ES-I3 (cell line): Measurements from ENCODE around the gene SYMPK.

ENCODE experiments used
- H3K36me3 ChIP-seq: 2 replicates; pipeline ENCODE4 v1.6.1; 2013; ENCODE audit warnings: mild to moderate bottlenecking, low read length, control low read depth, moderate library complexity; ENCODE audit not compliant: insufficient read depth
- H3K4me1 ChIP-seq: 2 replicates; pipeline ENCODE4 v1.6.1; 2013; ENCODE audit warnings: mild to moderate bottlenecking, control low read depth, low read length; ENCODE audit not compliant: insufficient read depth
- H3K9ac ChIP-seq: 2 replicates; pipeline ENCODE4 v1.6.1; 2013; ENCODE audit warnings: low read depth, mild to moderate bottlenecking, low read length, moderate library complexity
- H3K9me3 ChIP-seq: 2 replicates; pipeline ENCODE4 v1.6.1; 2013; ENCODE audit warnings: mild to moderate bottlenecking, low read length, moderate library complexity; ENCODE audit not compliant: control insufficient read depth, insufficient read depth

Gene SYMPK

DNA sequence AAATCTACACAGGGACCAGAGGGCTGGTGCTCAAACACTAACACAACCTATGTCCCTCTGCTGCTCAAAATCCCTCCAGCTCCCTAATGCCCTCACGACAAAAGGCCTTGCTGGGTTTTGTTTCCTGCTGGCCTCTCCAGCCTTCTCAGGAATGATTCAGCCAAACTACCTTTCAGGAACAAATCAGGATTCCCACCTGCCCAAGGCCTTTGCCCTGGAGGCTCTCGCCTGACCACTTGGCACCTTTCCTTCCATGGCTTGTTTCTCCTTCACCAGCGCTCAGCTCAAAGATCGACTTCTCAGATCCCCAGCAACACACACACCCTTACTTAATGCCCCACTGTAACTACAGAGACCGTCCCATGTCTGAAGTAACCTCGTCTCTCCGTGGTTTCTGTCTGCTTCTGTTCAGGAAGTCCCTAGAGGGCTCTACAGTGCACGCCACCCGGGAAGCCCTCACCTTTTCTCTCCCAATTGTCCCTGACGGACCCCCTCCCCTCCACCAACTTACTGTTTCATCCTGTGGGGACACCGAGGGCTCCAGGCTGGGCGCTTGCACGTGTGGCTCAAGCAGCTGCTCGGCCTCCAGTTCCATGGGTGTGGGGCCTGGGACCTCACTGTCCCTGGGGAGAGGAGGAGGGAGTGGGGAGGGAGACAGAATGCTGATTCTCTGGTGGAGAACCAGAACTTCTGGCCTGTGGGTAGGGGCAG, 90.7 kb downstream of the SYMPK start:
- Histone ChIP-seq H3K9ac (peak overlapping the region; percentile 42), H3K4me1 (peaks cover 6% of the 10 kb centered on the region), H3K9me3 (no peaks in the 10 kb centered on the region), H3K36me3 (no peaks in the 10 kb centered on the region; the same call in 1 of the 2 replicates)

DNA sequence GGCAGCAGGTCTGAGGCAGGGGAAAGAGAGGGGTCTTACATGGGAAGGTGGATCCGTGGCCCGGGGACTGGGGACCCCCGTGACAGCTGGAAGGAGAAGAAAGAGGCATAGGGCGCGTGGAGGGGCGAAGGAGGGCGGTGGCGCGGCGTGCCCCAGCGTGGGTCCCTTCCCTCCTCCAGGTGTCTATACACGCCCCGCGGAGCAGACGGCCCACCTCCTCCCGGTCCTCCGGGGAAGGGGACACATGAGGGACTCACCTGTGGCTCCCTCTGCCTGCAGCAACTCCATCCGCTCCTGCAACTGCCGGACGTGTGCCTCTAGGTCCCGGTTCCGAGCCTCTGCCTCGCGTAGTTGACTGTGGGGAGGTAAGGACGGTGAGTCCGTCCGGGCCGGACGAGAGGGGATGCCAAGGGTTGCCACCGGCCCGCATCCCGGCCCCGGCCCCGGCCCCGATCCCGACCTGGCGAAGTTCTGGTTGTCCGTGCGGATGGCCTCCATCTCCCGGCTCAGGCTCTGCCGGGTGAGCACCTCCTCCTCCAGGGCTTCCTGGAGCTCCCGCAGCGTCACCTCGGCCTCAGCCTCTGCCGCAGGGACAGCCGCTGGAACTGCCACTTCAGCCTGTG, 91.5 kb downstream of the SYMPK start:
- H3K9ac ChIP-seq = peak overlapping the region; percentile 42
- H3K4me1 ChIP-seq = peaks cover 6% of the 10 kb centered on the region
- H3K36me3 ChIP-seq = no peaks in the 10 kb centered on the region
- no peaks in the 10 kb centered on the region for H3K9me3 ChIP-seq

DNA sequence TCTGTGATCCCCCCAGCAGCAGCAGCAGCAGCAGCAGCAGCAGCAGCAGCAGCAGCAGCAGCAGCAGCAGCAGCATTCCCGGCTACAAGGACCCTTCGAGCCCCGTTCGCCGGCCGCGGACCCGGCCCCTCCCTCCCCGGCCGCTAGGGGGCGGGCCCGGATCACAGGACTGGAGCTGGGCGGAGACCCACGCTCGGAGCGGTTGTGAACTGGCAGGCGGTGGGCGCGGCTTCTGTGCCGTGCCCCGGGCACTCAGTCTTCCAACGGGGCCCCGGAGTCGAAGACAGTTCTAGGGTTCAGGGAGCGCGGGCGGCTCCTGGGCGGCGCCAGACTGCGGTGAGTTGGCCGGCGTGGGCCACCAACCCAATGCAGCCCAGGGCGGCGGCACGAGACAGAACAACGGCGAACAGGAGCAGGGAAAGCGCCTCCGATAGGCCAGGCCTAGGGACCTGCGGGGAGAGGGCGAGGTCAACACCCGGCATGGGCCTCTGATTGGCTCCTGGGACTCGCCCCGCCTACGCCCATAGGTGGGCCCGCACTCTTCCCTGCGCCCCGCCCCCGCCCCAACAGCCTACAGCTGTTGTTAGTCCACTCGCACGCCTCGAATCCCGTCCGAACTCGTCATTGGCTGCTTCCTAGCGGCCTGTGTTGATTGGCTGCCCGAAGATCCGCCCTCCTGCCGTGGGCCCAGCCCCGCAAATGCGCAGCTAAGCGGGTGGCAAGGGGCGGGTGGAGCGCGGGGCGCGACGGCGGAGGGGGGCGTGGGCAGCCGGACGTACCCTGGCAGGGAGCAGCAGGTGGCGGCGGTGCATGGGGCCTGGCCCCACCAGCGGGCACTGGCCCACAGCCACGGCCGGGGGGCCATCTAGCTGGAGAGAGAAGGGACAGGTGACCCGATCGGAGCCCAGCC, 92.5 kb downstream of the SYMPK start:
- peak overlapping the region; percentile 64 for H3K9ac ChIP-seq
- H3K36me3 ChIP-seq = no peaks in the 10 kb centered on the region
- peaks cover 10% of the 10 kb centered on the region for H3K4me1 ChIP-seq
- no peaks in the 10 kb centered on the region for H3K9me3 ChIP-seq

DNA sequence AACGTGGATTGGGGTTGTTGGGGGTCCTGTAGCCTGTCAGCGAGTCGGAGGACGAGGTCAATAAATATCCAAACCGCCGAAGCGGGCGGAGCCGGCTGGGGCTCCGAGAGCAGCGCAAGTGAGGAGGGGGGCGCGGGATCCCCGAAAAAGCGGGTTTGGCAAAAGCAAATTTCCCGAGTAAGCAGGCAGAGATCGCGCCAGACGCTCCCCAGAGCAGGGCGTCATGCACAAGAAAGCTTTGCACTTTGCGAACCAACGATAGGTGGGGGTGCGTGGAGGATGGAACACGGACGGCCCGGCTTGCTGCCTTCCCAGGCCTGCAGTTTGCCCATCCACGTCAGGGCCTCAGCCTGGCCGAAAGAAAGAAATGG, 93.1 kb downstream of the SYMPK start:
- peaks cover 17% of the 10 kb centered on the region for H3K4me1 ChIP-seq
- peak overlapping the region; percentile 64 for H3K9ac ChIP-seq
- H3K36me3 ChIP-seq = no peaks in the 10 kb centered on the region
- H3K9me3 ChIP-seq = no peaks in the 10 kb centered on the region

DNA sequence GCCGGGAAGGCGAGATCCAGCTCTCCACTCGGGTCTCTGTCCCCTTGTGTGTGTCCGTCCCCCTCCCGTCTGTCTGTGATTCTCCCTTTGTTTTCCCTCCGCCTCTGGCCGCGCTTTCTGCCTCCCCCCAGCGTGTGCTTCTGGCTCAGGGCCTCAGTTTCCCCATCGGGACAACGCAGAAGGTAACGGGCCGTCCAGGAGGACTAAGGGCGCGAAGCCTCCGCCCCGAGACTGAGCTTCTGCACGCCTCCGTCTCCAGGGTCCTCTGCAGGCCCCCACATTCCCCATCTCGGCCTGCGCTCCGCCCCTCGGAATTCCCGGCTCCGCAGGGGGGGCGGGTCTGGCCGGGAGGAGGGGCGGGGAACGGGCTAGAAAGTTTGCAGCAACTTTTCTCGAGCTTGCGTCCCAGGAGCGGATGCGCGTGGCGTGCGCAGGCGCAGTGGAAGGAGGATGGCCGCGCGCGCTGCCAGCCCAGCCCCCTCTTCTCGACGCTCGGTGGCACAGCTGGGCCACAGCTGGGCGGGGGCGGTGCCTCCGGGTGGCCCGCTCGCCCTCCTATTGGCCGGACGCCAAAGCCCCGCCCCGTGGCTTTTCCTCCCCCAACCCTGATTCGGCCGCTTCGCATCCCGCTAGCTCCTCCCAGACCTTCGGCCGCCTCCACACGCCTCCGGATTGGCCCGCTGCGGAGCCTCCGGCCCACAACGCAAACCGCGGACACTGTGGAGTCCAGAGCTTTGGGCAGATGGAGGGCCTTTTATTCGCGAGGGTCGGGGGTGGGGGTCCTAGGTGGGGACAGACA, 93.8 kb downstream of the SYMPK start, which contains the start of gene SIX5:
Gene SIX5 (minus strand): TSS at position 269 of the 799 bp plus-strand sequence. CDS start 408 bp downstream, outside the sequence.
- Histone ChIP-seq H3K9me3 (no peaks in the 10 kb centered on the region), H3K36me3 (no peaks in the 10 kb centered on the region), H3K9ac (peak within 1 kb of the TSS; percentile 80), H3K4me1 (peaks cover 23% of the 10 kb centered on the region)

DNA sequence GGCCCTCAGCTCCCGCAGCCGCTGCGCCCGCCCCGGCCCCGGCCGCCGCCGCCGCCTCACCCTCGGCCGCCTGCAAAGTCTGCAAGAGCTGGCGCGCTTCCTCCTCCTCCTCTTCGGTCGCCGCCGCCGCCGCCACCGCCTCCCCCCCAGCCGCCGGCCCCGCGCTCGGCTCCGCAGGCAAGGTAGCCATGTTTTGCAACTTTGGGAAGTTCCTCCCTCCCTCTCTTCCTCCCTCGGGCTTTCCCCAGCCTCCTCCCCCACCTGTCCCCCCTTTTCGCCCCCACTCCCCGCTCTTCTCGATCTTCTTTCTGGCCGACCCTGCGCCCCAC, 94.3 kb downstream of the SYMPK start:
- peaks cover 29% of the 10 kb centered on the region for H3K4me1 ChIP-seq
- H3K9me3 ChIP-seq = no peaks in the 10 kb centered on the region
- no peaks in the 10 kb centered on the region for H3K36me3 ChIP-seq
- peak overlapping the region; percentile 80 for H3K9ac ChIP-seq

DNA sequence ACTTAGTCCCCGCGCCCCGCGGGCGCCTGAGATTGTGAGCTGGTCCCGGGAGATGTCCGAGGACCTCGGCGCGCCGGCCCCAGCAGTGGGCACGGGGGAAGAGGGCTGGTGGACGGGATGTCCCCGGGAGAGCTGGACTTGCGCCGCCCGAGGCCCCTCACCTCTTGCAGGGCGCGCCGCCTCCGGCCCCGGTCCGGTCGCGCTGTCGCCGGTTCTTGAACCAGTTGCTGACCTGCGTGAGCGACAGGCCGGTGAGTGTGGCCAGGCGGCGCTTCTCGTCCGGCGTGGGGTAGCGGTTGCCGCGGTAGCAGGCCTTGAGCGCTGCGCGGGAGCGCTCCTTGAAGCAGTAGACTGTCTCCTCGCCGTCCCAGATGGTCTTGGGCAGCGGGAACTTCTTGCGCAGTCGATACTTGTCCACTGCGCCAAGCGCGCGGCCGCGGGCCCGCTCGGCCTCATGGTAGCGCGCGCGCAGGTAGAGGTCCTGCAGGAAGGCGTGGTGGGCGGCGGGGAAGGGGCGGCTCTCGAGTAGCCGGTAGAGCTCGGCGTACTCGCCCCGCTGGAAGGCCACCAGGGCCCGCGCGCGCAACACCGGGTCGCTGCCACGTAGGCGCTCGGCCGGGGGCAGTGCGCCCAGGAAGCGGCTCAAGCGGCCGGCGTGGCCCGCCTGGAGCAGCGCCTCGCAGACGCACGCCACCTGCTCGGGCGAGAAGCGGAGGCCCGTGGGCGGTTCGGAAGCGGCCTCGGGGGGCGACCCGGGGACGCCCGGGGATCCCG, 94.9 kb downstream of the SYMPK start:
- Histone ChIP-seq H3K36me3 (no peaks in the 10 kb centered on the region), H3K4me1 (peaks cover 29% of the 10 kb centered on the region), H3K9me3 (no peaks in the 10 kb centered on the region), H3K9ac (peak overlapping the region; percentile 80)

DNA sequence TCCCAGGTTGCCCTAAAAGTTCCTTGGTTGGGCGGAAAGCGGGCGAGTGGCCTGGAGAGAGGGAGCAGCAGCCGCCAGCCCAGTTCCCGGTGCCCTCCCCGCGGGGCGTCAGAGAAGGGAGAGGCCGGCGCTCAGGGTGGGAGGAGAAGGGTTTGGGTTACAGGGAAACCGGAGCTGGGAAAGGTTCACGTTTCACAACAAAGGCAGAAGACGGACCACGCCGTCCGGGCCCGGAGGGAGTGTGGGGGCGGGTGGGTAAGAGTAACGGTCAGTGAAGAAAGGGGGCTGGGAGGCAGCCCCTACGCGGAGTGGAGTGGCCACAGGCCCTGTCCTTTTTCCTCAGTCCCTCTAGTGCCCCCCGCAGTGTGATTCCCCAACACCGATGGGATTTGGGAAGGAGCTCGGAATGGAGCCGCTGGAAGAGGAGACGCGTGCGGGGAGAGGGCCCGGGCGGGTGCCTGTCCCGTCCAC, 95.5 kb downstream of the SYMPK start:
- no peaks in the 10 kb centered on the region for H3K36me3 ChIP-seq
- H3K9me3 ChIP-seq = no peaks in the 10 kb centered on the region
- H3K9ac ChIP-seq = peak overlapping the region; percentile 80
- peaks cover 29% of the 10 kb centered on the region for H3K4me1 ChIP-seq

DNA sequence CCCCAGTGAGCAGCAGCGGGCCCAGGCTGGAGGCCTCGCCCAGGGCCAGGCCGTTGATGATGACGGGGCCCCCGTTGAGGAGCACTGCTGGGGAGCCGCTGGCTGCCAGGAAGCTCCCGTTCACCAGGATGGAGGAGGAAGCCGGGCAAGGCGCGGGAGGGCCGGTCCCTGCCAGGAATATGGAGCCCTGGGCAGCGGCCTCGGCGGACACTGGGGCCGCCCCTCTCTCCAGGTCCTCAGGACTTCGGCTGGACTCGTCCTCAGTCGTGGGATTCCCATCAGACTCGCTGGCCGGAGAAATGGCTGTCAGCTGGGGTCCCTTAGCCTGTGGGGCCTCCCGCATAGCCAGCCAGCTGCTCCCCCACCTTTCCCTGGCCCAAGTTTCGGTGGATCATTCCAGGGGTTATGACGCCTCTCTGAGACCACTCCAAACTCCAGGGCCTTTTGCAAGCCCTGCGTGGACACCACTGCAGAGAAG, 96.0 kb downstream of the SYMPK start:
- peaks cover 25% of the 10 kb centered on the region for H3K4me1 ChIP-seq
- no peaks in the 10 kb centered on the region for H3K36me3 ChIP-seq
- peak overlapping the region; percentile 80 for H3K9ac ChIP-seq

DNA sequence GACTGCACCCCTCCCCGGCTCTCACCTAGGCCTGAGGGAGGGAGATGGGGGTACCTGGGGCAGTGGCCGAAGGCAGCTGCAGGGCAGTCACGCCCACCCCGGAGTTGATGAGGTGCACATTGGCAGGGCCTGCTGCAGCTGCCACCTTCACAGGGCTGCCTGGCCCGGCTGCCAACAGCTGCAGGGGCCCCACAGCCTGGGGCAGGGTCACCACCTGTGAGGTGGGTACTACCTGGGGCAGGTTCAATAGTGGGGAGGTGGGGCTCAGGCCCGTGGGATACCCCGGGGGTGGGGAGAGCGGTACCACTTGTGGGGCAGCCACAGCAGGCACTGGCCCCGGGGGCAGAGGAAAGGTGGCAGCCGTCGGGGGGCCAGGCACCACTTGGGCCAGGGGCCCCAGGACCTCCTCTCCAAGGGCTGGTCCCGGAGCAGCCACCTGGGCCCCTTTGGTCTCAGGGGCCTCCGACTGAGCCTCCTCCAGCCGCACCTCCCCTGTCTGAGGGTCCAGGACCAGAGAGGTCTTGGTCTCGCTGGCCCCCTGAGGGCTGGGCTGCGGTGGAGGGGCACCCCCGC, 96.6 kb downstream of the SYMPK start:
- Histone ChIP-seq H3K9ac (peak overlapping the region; percentile 80; the same call in 1 of the 2 replicates), H3K36me3 (no peaks in the 10 kb centered on the region), H3K9me3 (no peaks in the 10 kb centered on the region), H3K4me1 (peaks cover 23% of the 10 kb centered on the region; the same call in 1 of the 2 replicates)

More for the DNA sequence above, 96.0 kb downstream of the SYMPK start:
- H3K9me3 ChIP-seq = no peaks in the 10 kb centered on the region

DNA sequence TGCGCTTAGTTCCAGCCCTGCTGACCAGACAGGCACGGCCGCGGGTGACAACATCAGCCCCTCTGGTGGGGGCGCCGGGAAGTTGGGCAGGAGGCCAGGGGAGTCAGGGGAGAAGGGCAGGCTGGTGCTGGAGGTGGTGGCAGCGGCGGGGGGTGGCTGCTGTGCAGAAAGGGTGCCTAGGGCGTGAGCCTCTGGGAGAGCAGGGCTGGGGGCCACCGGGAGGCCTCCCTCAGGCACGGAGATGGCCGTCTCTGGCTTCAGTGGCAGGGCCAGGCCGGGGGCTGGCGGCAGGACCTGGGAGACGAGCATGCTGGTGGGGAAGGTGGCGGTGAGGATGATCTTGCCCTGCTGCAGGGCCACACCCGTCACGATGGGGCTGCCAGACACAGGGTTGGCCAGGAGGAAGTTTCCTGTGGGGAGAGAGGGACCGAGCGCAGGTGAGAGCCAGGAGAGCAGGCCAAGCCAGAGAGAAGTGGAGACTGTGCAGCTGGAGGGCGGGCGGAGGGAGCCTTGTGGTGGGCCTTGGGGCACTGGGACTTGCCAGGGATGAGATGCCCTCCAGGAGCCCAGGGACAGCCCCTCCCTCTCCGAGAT, 97.1 kb downstream of the SYMPK start:
- no peak overlapping the region for H3K9ac ChIP-seq

More for the DNA sequence above, 97.1 kb downstream of the SYMPK start:
- H3K4me1 ChIP-seq = peaks cover 23% of the 10 kb centered on the region; the same call in 1 of the 2 replicates
- H3K36me3 ChIP-seq = no peaks in the 10 kb centered on the region
- no peaks in the 10 kb centered on the region for H3K9me3 ChIP-seq
